WTC11 (cell line): ENCODE measurements around the gene KDM3B.

Experiments
- ATF2 ChIP-seq: sonication (generic); formaldehyde crosslinking; IDR thresholded peaks from 2 replicates; pipeline ENCODE4 v1.8.1; 2022; ENCODE audit warnings: low read depth, missing genetic modification reagents, borderline replicate concordance
- ATF6 ChIP-seq: sonication (generic); formaldehyde crosslinking; IDR thresholded peaks from 2 replicates; pipeline ENCODE4 v1.8.1; 2023; ENCODE audit warnings: mild to moderate bottlenecking, missing genetic modification reagents
- CTCF ChIP-seq: fragments of 200-600 bp; IDR thresholded peaks from 2 replicates; pipeline ENCODE4 v1.8.0; 2022; ENCODE audit warnings: antibody characterized with exemption
- E2F4 ChIP-seq: sonication (generic); formaldehyde crosslinking; IDR thresholded peaks from 2 replicates; pipeline ENCODE4 v1.8.1; 2022; ENCODE audit warnings: low read depth, mild to moderate bottlenecking, moderate library complexity, missing genetic modification reagents, borderline replicate concordance
- MXD4 ChIP-seq: fragments of 250-450 bp; sonication (Bioruptor Pico); IDR thresholded peaks from 2 replicates; pipeline ENCODE4 v1.8.0; 2021; ENCODE audit warnings: mild to moderate bottlenecking, moderate library complexity, borderline replicate concordance
- SP1 ChIP-seq: sonication (generic); formaldehyde crosslinking; conservative IDR thresholded peaks from 2 replicates; pipeline ENCODE4 v1.8.1; 2022; ENCODE audit warnings: missing genetic modification reagents
- ZBTB21 ChIP-seq: sonication (generic); formaldehyde crosslinking; IDR thresholded peaks from 2 replicates; pipeline ENCODE4 v1.8.1; 2023; ENCODE audit warnings: mild to moderate bottlenecking, missing genetic modification reagents, borderline replicate concordance
- ZNF121 ChIP-seq: sonication (generic); formaldehyde crosslinking; IDR thresholded peaks from 2 replicates; pipeline ENCODE4 v1.8.0; 2023; ENCODE audit warnings: missing genetic modification reagents
- ZNF425 ChIP-seq: fragments of 250-450 bp; sonication (Bioruptor Pico); conservative IDR thresholded peaks from 2 replicates; pipeline ENCODE4 v1.9.0; 2021; ENCODE audit warnings: mild to moderate bottlenecking
- ZNF671 ChIP-seq: fragments of 250-450 bp; sonication (Bioruptor Pico); IDR thresholded peaks from 2 replicates; pipeline ENCODE4 v1.8.0; 2021; ENCODE audit warnings: mild to moderate bottlenecking

- TF ChIP-seq ZNF425 (CRISPR knock-in tag) (no peak), ZNF671 (CRISPR knock-in tag) (no peak), SP1 (CRISPR knock-in tag) (no peak), CTCF (no peak), E2F4 (CRISPR knock-in tag) (no peak), ZBTB21 (CRISPR knock-in tag) (no peak), ATF2 (CRISPR knock-in tag) (no peak), MXD4 (no peak), ZNF121 (no peak), ATF6 (no peak)
Measured at GRCh38 chr5:138482638-138483037, 130.2 kb downstream of the KDM3B start.
